Fibroblast of skin of right quadriceps (primary cell): ENCODE data around the gene PLEKHA7.
"Not testable (repeated sequence)": the region's sequence is repeated elsewhere in the genome, so short reads cannot be mapped to it uniquely, and the experiment has no call there.

Experiments used
- DNase-seq: peaks from one replicate; pipeline ENCODE4 v3.0.0-alpha.2; 2013

PLEKHA7 gene

GRCh38 chr11:16941935-16942334 lies 72.3 kb downstream of the PLEKHA7 start:
- DNase-seq = no peak

GRCh38 chr11:16938061-16938460 lies 76.2 kb downstream of the PLEKHA7 start:
- DNase-seq = no peak

DNA sequence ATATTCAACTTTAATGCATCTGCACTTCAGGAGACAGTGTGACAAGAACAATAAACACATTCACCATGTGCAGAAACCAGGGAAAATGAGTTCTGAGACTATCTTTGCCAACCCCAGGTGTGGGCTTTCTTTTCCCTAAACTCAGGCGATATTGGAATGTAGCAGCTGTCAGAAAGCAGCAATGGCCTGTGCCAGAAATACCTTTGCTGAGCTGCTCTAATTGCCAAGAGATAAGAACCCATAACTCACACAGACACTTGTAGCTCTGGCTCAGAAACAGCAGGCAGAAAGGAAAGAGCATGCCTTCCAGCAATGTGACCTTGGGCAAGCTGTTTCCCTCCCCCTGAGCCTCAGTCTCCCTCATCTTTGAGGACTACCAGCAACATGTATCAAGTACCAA lies 77.6 kb downstream of the PLEKHA7 start:
- DNase-seq = no peak

GRCh38 chr11:16935518-16936302 lies 78.5 kb downstream of the PLEKHA7 start:
- peak; percentile 59 for DNase-seq

- DNase-seq = no peak
Measured at GRCh38 chr11:16933756-16934603, 80.2 kb downstream of the PLEKHA7 start.

DNA sequence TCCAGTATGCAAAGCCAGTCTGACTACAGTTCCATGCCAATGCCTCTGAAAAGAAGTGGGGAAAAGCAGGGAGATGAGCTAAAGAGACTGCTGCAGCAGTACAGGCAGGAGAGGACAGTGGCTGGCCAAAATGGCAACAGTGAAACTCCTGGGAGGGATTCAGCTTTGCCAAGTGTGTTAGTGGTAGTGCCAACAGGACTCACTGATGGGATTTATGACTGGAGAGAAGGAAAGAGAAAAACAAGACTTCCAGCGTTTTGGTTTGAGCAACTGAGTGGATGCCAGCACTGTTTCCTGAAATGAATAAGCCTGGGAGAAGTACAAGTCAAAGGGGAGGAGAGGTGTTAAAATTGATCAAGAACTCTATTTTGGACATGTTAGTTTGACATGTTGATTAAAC lies 80.9 kb downstream of the PLEKHA7 start:
- DNase-seq = no peak

DNA sequence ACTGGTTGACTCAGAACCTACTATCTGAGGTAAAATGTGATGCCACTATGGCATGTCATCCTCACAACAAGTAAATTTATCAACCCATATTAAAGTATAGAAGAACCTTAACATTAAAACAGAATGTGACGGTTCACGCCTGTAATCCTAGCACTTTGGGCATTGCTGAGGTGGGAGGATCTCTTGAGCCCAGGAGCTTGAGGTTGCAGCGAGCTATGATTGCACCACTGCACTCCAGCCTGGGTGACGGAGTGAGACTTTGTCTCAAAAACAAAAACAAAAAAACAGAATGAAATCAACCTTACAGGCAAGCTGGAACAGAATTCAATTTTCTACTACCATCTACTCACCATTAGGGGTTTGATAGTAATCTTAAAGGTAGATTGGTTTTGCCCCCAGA lies 86.2 kb downstream of the PLEKHA7 start:
- DNase-seq = no peak

DNA sequence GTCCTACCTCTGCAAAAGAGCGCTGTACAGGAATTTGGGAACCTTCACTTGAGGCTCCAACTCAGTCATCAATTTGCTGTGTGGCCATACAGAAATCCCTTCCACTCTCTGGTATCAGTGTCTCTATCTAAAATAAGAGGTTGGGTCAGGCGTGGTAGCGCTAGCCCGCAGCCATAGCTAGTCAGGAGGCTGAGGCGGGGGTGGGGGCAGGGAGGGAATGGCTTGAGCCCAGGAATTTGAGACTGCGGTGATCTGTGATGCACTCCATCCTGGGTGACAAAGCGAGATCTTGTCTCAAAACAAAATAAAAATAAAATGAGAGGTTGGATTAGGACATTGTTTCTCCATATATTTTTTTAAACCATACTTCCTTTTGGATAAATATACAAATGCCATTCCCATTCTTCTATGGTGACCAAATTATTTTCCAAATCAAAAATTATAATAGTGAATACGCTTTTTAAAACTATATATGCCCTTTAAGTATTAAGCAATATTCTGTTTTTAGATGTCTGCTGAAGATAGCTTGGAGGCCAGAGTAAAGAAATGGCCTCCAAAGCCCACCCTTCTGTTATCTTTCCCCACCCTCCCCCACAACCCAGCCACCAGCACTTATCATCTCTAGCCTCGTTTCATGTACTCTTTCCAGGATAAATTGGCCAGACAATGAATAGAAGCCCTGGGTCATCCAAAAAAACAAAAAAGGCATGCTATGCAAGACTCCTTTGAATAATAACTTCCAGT lies 87.2 kb downstream of the PLEKHA7 start:
- DNase-seq = no peak

DNA sequence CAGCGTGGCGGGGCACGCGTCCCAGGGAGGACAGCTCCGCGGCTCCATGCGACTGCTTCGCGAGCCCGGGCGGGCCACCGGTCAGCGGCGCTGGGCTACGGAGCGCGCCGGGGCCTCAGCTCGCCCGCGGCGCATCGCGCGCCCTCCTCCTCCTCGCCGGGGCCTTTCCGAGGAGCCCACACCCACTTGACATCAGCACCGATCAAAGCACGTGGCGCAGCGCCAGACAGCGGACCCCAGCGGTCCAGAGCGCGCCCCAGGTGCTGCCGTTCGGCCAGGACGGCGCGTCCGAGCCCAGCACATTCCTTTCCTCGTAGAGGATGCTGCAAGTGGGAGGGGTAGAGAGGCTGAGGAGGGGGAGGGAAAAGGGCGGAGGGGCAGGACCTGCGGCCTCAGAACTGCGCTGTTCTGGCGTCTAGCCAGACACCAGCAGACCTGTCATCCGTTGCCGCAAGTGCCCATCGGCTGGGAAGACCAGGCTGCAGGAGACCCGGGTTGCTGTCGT lies 88.6 kb downstream of the PLEKHA7 start:
- peak; percentile 7 for DNase-seq

GRCh38 chr11:16924826-16925560 lies 89.2 kb downstream of the PLEKHA7 start:
- peak; percentile 13 for DNase-seq

GRCh38 chr11:16924462-16924825 lies 89.8 kb downstream of the PLEKHA7 start:
- no peak for DNase-seq

DNA sequence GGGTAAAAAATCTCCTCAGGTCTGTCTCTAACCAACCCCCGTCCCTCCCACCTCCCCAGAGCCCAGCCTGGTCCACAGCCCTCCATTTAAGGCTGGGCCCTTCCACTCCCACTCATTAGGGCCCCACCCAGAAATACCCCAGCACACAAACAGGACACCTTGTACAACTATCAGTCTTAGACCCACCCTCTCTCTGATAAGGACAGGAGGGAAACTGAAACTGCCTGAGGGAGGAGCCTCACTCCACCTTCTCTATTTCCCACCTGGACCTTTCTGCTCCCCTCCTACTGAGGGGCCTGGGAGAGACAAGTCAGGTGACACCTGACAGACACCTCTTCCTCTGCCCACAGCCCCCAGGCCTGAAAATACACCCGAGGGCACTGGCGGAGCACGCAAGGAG lies 90.2 kb downstream of the PLEKHA7 start:
- no peak for DNase-seq

DNA sequence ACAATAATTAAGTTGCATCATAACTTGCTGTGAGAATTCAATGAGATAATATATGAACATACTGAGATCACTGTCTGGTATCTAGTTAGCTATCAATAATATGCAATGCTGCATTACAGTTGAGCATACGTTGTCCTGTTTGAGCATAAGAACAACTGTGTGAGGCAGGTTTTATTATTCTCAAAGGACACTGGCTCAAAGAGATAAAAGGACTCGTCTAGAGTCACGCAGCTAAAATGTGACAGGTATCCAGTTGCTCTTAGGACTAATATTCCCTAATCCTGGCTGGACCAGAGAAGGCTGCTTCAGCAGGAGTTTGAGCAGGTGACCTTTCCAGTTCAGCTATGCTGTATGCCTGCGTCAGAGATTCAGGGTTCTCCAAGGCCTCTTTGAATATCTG lies 92.5 kb downstream of the PLEKHA7 start:
- no peak for DNase-seq

DNA sequence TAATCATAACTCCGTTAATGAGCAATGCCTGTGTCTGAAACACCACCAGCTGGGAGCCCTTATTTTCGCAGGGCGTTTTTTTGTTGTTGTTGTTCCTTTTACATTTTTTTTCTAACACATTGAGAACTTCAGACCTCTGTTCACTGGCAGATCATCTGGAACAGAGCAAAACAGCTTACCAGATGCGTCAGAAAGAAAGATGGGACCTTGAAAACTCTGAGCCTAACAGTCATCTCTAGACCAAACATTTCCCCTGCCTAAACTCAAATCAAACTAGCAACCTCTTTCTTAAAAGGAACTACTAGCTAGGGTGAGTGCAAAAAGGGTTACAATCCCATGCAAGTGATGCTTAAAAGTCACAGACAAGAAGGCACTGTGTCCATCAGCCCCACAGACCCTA lies 93.2 kb downstream of the PLEKHA7 start:
- DNase-seq = no peak

DNA sequence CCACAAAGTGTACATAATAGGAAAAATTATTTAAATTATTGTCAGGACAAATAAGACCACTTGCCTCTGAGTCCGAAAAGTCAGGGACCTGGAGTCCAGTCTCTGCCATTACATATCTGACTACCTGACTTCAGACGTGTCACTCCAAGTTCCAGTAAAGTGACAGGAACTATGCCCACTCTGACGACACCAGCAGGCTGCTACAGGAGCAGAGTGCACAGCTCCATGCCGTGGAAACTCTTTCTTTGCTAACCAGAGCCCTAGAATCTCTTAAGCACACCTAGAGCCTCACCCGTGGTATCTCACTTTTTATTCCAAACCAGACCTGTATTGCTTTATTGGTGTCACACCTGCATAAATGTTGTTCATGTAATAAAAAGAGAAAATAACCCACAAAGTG lies 93.7 kb downstream of the PLEKHA7 start:
- DNase-seq = no peak

DNA sequence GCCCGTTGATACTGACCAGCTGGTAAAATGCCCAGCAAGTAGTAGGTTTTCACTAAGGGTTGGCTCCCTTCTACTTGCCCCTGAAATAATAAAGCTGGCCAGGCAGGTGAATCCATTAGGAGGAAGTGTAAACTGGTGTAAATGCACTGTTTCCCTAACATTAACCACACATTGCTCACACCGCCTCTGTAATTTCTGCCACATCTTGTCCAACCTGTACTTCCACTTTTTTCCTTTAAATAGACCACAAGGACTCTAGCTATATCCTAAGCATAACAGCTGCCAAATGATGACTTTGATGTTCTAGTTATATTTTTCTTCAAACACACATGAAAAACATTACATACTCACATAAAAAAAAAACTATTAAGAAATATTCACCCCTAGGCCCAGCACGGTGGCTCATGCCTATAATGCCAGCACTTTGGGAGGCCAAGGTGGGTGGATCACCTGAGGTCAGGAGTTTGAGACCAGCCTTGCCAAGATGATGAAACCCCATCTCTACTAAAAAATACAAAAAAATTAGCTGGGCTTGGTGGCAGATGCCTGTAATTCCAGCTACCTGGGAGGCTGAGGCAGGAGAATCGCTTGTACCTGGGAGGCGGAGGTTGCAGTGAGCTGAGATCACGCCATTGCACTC lies 95.6 kb downstream of the PLEKHA7 start:
- not testable (repeated sequence) for DNase-seq

GRCh38 chr11:16917941-16918340 lies 96.3 kb downstream of the PLEKHA7 start:
- DNase-seq = no peak

DNA sequence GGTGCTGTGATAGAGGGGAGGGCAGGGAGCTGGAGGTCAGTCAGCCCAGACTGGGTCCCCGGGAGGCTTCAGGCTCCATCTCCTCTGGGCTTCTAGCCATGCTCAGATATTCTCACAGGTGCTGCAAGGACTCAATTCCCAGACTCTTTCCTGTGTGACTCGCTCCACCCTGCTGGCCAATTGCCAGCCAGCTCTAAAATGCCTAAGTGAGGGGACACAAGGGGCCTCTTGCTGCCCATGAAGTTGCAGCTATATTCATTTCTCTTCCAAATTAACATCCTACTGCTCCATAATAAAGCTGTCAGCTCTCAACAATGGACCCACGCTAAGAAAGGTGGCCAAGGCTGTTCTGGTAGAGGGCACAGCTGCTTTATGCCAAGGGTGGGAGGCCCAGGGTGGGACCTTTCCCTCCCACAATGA lies 101.5 kb downstream of the PLEKHA7 start:
- no peak for DNase-seq

DNA sequence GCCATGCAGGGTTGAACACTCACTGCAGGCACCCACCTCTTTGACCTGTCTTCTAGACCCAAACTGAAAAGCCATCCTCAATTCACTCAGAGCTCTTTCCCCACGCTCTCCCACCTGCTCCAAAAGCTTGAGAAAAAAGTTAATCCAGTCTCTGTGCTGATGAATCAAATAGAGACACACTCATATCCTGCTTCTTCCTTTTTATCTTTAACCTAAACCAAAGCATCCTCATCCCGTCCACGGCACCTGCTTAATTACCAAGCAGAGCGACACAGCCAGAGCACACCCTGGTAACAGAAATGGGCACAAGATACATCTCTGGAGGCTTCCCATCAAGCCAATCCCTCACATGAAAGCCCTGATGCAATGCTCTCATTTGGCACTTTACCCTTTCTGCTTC lies 102.6 kb downstream of the PLEKHA7 start:
- no peak for DNase-seq

DNA sequence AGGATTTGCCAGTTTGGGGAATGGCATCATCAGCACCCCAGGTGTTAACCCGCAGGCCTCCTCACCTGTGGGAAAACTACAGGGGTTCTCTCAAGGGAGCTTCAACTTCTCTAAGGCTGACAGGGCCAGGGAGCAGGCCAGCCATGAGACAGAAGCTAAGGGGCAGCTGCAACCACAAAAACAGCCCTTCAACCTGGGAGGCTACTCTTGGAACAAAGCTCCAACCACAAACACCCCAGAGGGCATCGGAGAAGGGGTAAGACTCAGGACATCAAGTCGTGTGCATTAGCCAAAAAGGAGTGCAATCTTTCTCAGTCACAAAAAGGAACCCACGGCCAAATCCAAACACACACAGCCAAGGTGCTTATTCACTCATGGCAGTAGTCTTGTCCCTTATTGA lies 103.0 kb downstream of the PLEKHA7 start:
- DNase-seq = no peak

GRCh38 chr11:16909359-16910035 lies 104.7 kb downstream of the PLEKHA7 start:
- DNase-seq = no peak

- no peak for DNase-seq
Measured at GRCh38 chr11:16905375-16905774, 108.8 kb downstream of the PLEKHA7 start.
